IMR-90 (cell line): ENCODE measurements around the gene EXOC4. TPM values are rescaled to one million over a fixed set of nuclear protein-coding genes. Genes with fewer than 3 reads are reported as not detected.

Experiments used
- ATAC-seq: fragments of 200-7000 bp; cut with Tn5 transposase; 2 replicates; pipeline ENCODE4 v1.9.1; 2020; ENCODE audit warnings: low read depth, mild to moderate bottlenecking, moderate library complexity
- BruUV-seq: library from RNA; stranded (reverse); fragments of 400-500 nt; replicated peaks from 2 replicates; lab custom pipeline; 2021; lab: Mats Ljungman, UMichigan
- CTCF ChIA-PET: fragments of 300-600 bp; formaldehyde crosslinking; extraction: SDS; loops from one replicate; lab custom pipeline; 2021; ENCODE audit warnings: antibody characterized with exemption; lab: Yijun Ruan, JAX
- POLR2A ChIA-PET: fragments of 300-600 bp; sonication (Branson Sonifier 250); formaldehyde crosslinking; loops from one replicate; lab custom pipeline; 2022; ENCODE audit warnings: antibody characterized with exemption; ENCODE audit not compliant: unreplicated experiment; lab: Charles Lee
- DNase-seq: peaks from one replicate; pipeline ENCODE4 v3.0.0; 2013
- H2AFZ ChIP-seq: replicated peaks from 2 replicates; pipeline ENCODE3; 2013; ENCODE audit warnings: low read length, mild to moderate bottlenecking; ENCODE audit not compliant: poor library complexity
- H2AK5ac ChIP-seq: 2 replicates; pipeline ENCODE4 v1.6.1; 2013; ENCODE audit warnings: low read depth, low read length, inconsistent platforms
- H2AK9ac ChIP-seq: replicated peaks from 2 replicates; pipeline ENCODE3; 2013; ENCODE audit warnings: mild to moderate bottlenecking, low read depth, low read length, moderate library complexity; ENCODE audit not compliant: poor library complexity
- H2BK120ac ChIP-seq: 2 replicates; pipeline ENCODE4 v1.6.1; 2013; ENCODE audit warnings: low read depth, low read length, inconsistent platforms
- H2BK15ac ChIP-seq: 3 replicates; pipeline ENCODE4 v1.6.1; 2013; ENCODE audit warnings: low read depth, low read length, inconsistent platforms
- H2BK20ac ChIP-seq: 2 replicates; pipeline ENCODE4 v1.6.1; 2013; ENCODE audit warnings: low read depth, mild to moderate bottlenecking, inconsistent platforms, low read length, moderate library complexity
- H2BK5ac ChIP-seq: 2 replicates; pipeline ENCODE4 v1.6.1; 2013; ENCODE audit warnings: mild to moderate bottlenecking, low read depth, low read length, inconsistent platforms; ENCODE audit not compliant: poor library complexity, severe bottlenecking
- H3K14ac ChIP-seq: replicated peaks from 2 replicates; pipeline ENCODE4 v1.6.1; 2013; ENCODE audit warnings: low read depth, low read length, inconsistent platforms
- H3K18ac ChIP-seq: 2 replicates; pipeline ENCODE4 v1.6.1; 2013; ENCODE audit warnings: low read depth, low read length, control low read depth
- H3K23ac ChIP-seq: 2 replicates; pipeline ENCODE4 v1.6.1; 2013; ENCODE audit warnings: low read depth, low read length, inconsistent platforms
- H3K27ac ChIP-seq: 2 replicates; pipeline ENCODE4 v1.5.1; 2013; ENCODE audit warnings: mild to moderate bottlenecking, control low read depth, low read length; ENCODE audit not compliant: insufficient read depth
- H3K27me3 ChIP-seq: 2 replicates; pipeline ENCODE4 v1.6.1; 2013; ENCODE audit warnings: low read length; ENCODE audit not compliant: control insufficient read depth, insufficient read depth
- H3K36me3 ChIP-seq: 2 replicates; pipeline ENCODE4 v1.6.1; 2013; ENCODE audit warnings: low read length, mixed read lengths; ENCODE audit not compliant: control insufficient read depth, insufficient read depth
- H3K4ac ChIP-seq: 2 replicates; pipeline ENCODE4 v1.6.1; 2013; ENCODE audit warnings: low read depth, low read length, inconsistent platforms
- H3K4me1 ChIP-seq: 2 replicates; pipeline ENCODE4 v1.6.1; 2013; ENCODE audit warnings: low read length, mixed read lengths; ENCODE audit not compliant: control insufficient read depth, insufficient read depth
- H3K4me2 ChIP-seq: 2 replicates; pipeline ENCODE4 v1.6.1; 2013; ENCODE audit warnings: low read depth, mild to moderate bottlenecking, control low read depth, low read length, moderate library complexity
- H3K4me3 ChIP-seq: 2 replicates; pipeline ENCODE4 v1.5.1; 2013; ENCODE audit warnings: low read depth, mild to moderate bottlenecking, control low read depth, low read length, moderate library complexity; ENCODE audit not compliant: insufficient read depth
- H3K56ac ChIP-seq: 2 replicates; pipeline ENCODE4 v1.6.1; 2013; ENCODE audit warnings: low read length, inconsistent platforms; ENCODE audit not compliant: insufficient read depth; ENCODE audit errors: extremely low read depth
- H3K79me1 ChIP-seq, 2 experiments: 2 replicates each; pipeline ENCODE4 v1.6.1; 2013; ENCODE audit warnings: low read length in 2 of 2, inconsistent platforms in 1 of 2, low read depth in 1 of 2
- H3K9ac ChIP-seq: 2 replicates; pipeline ENCODE4 v1.6.1; 2013; ENCODE audit warnings: low read depth, low read length, control low read depth
- H3K9me1 ChIP-seq: 2 replicates; pipeline ENCODE4 v1.6.1; 2013; ENCODE audit warnings: low read length, inconsistent platforms; ENCODE audit not compliant: insufficient read depth
- H3K9me3 ChIP-seq: 2 replicates; pipeline ENCODE4 v1.6.1; 2013; ENCODE audit warnings: low read length; ENCODE audit not compliant: control insufficient read depth, insufficient read depth
- H4K20me1 ChIP-seq: 2 replicates; pipeline ENCODE4 v1.6.1; 2013; ENCODE audit warnings: low read length, inconsistent platforms; ENCODE audit not compliant: insufficient read depth
- H4K5ac ChIP-seq: 2 replicates; pipeline ENCODE4 v1.6.1; 2013; ENCODE audit warnings: mild to moderate bottlenecking, low read depth, low read length, control low read depth
- H4K8ac ChIP-seq, 2 experiments: 2 replicates each; pipeline ENCODE4 v1.6.1; 2013; ENCODE audit warnings: low read depth in 2 of 2, low read length in 2 of 2, control low read depth in 1 of 2, inconsistent platforms in 1 of 2
- H4K91ac ChIP-seq: 2 replicates; pipeline ENCODE4 v1.6.1; 2013; ENCODE audit warnings: low read depth, low read length, inconsistent platforms; ENCODE audit not compliant: insufficient read depth
- BHLHE40 ChIP-seq: fragments of 150-350 bp; IDR thresholded peaks from 2 replicates; pipeline ENCODE4 v1.6.1; 2016; ENCODE audit warnings: mild to moderate bottlenecking, low read depth, low read length
- CEBPB ChIP-seq: IDR thresholded peaks from 2 replicates; pipeline ENCODE4 v1.6.1; 2012; ENCODE audit warnings: low read depth, low read length, improper control_type of control experiment
- CTCF ChIP-seq: conservative IDR thresholded peaks from 2 replicates; pipeline ENCODE4 v1.5.1; 2012; ENCODE audit warnings: mild to moderate bottlenecking, low read depth, low read length, improper control_type of control experiment
- ELK1 ChIP-seq: fragments of 150-350 bp; IDR thresholded peaks from 2 replicates; pipeline ENCODE4 v1.6.1; 2016; ENCODE audit warnings: low read depth, mild to moderate bottlenecking, low read length, moderate library complexity, borderline replicate concordance
- FOS ChIP-seq: fragments of 150-350 bp; IDR thresholded peaks from 2 replicates; pipeline ENCODE4 v1.6.1; 2016; ENCODE audit warnings: low read depth, low read length
- MAFK ChIP-seq: IDR thresholded peaks from 2 replicates; pipeline ENCODE4 v1.6.1; 2012; ENCODE audit warnings: low read depth, low read length, improper control_type of control experiment
- MAZ ChIP-seq: IDR thresholded peaks from 2 replicates; pipeline ENCODE4 v1.6.1; 2012; ENCODE audit warnings: low read depth, mild to moderate bottlenecking, low read length, improper control_type of control experiment, moderate library complexity, borderline replicate concordance
- NFE2L2 ChIP-seq: fragments of 150-350 bp; IDR thresholded peaks from 2 replicates; pipeline ENCODE4 v1.6.1; 2016; ENCODE audit warnings: low read depth, mild to moderate bottlenecking, low read length
- POLR2A ChIP-seq: IDR thresholded peaks from 2 replicates; pipeline ENCODE4 v1.6.1; 2012; ENCODE audit warnings: mild to moderate bottlenecking, low read depth, low read length
- RAD21 ChIP-seq: IDR thresholded peaks from 2 replicates; pipeline ENCODE4 v1.6.1; 2012; ENCODE audit warnings: low read length, improper control_type of control experiment
- RCOR1 ChIP-seq: IDR thresholded peaks from 2 replicates; pipeline ENCODE4 v1.6.1; 2012; ENCODE audit warnings: mild to moderate bottlenecking, low read length, improper control_type of control experiment; ENCODE audit not compliant: insufficient replicate concordance
- RFX5 ChIP-seq: IDR thresholded peaks from 2 replicates; pipeline ENCODE4 v1.8.0; 2012; ENCODE audit warnings: low read depth, mild to moderate bottlenecking, low read length, moderate library complexity
- SMC3 ChIP-seq: fragments of 150-350 bp; IDR thresholded peaks from 2 replicates; pipeline ENCODE4 v1.6.1; 2016; ENCODE audit warnings: low read depth, mild to moderate bottlenecking, antibody characterized with exemption, low read length, moderate library complexity
- USF2 ChIP-seq: fragments of 150-350 bp; IDR thresholded peaks from 2 replicates; pipeline ENCODE4 v1.6.1; 2017; ENCODE audit warnings: mild to moderate bottlenecking, antibody characterized with exemption, low read length, low read depth
- WGBS, 2 experiments: methylation state at CpG; one replicate each; pipeline versions ENCODE4 v1.1.5 to v1.1.7; 2013; ENCODE audit warnings: missing lambda C conversion rate in 2 of 2; ENCODE audit not compliant: insufficient read length in 1 of 2; ENCODE audit errors: extremely low coverage in 2 of 2; 5-methylcytosine and 5-hydroxymethylcytosine counted together
- dilution Hi-C: fragments of 300-500 bp; cut with HindIII; formaldehyde crosslinking; loops from one replicate; pipeline ENCODE4 v1.14.3; 2018; ENCODE audit warnings: low sequenced_read_pairs; ENCODE audit not compliant: unreplicated experiment
- in situ Hi-C: fragments of 300-500 bp; cut with MboI; formaldehyde crosslinking; loops from 3 replicates; pipeline ENCODE4 v1.14.3; 2019; ENCODE audit warnings: low sequenced_read_pairs, inconsistent platforms, mixed read lengths
- intact Hi-C: fragments of 100-400 bp; cut with micrococcal nuclease; formaldehyde crosslinking; loops from 2 replicates; pipeline ENCODE4 v1.10.0; 2022
- polyA plus RNA-seq, 3 experiments: library from polyadenylated mRNA; depleted of rRNA; stranded (reverse); fragments of >200 nt; gene quantifications; 2 replicates each; pipeline ENCODE4 v1.2.3, GENCODE V29; 2012; ENCODE audit warnings: low replicate concordance in 1 of 3
- total RNA-seq: library from RNA; depleted of rRNA; stranded (reverse); fragments of >200 nt; gene quantifications from 2 replicates; pipeline ENCODE4 v1.2.3, GENCODE V29; 2012

Gene EXOC4
- total and polyA plus RNA-seq, 2 of the 4 experiments (the other 2 are of a cell fraction) = 25.4 to 94.6 TPM

GRCh38 chr7:134070673-134071072, 817.8 kb downstream of the EXOC4 start:
- intact Hi-C loops = no loop called here
- Histone ChIP-seq H3K56ac (no peak overlapping the region), H4K5ac (no peak overlapping the region), H2AK9ac (no peak overlapping the region), H3K4me1 (no peaks in the 10 kb centered on the region), H3K9ac (no peak overlapping the region), H2AK5ac (no peak overlapping the region), H2BK15ac (no peak overlapping the region), H2BK120ac (no peak overlapping the region), H4K91ac (no peak overlapping the region), H3K4me3 (no peak overlapping the region), H3K36me3 (no peaks in the 10 kb centered on the region), H3K27me3 (no peaks in the 10 kb centered on the region), H2BK5ac (no peak overlapping the region), H3K27ac (no peak overlapping the region), H4K8ac (no peak overlapping the region), H3K9me3 (no peaks in the 10 kb centered on the region), H4K20me1 (no peaks in the 10 kb centered on the region), H3K9me1 (no peaks in the 10 kb centered on the region; the same call in 1 of the 2 replicates), H2BK20ac (no peak overlapping the region), H3K79me1 (no peaks in the 10 kb centered on the region), H3K23ac (no peak overlapping the region), H2AFZ (no peak overlapping the region), H3K18ac (no peak overlapping the region), H3K14ac (no peak overlapping the region), H3K4ac (no peak overlapping the region), H3K4me2 (no peak overlapping the region)
- in situ Hi-C loops = no loop called here
- TF ChIP-seq RCOR1 (no peak), RAD21 (no peak), RFX5 (no peak), NFE2L2 (no peak), MAFK (no peak), FOS (no peak), USF2 (no peak), POLR2A (no peak), CEBPB (no peak), SMC3 (no peak), ELK1 (no peak), MAZ (no peak), CTCF (no peak), BHLHE40 (no peak)
- no peak for DNase-seq
- CTCF ChIA-PET = no interaction called here
- no peak for ATAC-seq
- POLR2A ChIA-PET = no interaction called here
- no CpG with 5 or more reads among the region's 3 CpGs for WGBS, 2 experiments
- no TSS peak for BruUV-seq
- dilution Hi-C loops = no loop called here
